ENCODE data around the gene GYG2. TPM values are rescaled to one million over a fixed set of nuclear protein-coding genes. Genes with fewer than 3 reads are reported as not detected.

The GYG2 gene
- total and polyA plus RNA-seq, 8 donors = 1.5 to 15.3 (median 13.9) TPM

DNA sequence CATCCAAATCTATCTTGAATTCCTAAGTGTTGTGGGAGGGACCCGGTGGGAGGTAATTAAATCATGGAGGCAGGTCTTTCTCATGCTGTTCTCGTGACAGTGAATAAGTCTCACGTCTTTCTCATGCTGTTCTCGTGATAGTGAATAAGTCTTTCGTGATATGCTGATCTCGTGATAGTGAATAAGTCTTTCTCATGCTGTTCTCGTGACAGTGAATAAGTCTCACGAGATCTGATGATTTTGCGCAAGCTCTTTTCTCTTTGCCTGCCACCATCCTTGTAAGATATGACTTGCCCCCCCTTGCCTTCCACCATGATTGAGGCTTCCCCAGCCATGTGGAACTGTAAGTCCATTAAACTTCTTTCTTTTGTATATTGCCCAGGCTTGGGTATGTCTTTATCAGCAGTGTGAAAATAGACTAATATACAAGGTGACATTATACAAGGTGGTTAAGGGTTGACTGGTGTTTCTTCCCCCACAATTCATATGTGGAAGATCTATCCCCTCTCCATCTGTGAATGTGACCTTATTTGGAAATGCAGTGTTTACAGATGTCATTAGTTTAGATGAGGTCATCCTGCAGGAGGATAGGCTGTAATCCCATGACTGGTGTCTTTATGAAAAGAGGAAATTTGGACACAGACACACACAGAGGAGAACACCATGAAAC, 72.8 kb downstream of the GYG2 start:
- Histone ChIP-seq H3K27me3 (no peaks in the 10 kb centered on the region), H3K9me3 (no peaks in the 10 kb centered on the region), H3K27ac (no peak overlapping the region), H3K36me3 (no peaks in the 10 kb centered on the region), H3K4me1 (peaks cover 0 to 7% of the 10 kb centered on the region in 2 donors), H3K4me3 (no peak overlapping the region)
- TF ChIP-seq, protein P1, sequence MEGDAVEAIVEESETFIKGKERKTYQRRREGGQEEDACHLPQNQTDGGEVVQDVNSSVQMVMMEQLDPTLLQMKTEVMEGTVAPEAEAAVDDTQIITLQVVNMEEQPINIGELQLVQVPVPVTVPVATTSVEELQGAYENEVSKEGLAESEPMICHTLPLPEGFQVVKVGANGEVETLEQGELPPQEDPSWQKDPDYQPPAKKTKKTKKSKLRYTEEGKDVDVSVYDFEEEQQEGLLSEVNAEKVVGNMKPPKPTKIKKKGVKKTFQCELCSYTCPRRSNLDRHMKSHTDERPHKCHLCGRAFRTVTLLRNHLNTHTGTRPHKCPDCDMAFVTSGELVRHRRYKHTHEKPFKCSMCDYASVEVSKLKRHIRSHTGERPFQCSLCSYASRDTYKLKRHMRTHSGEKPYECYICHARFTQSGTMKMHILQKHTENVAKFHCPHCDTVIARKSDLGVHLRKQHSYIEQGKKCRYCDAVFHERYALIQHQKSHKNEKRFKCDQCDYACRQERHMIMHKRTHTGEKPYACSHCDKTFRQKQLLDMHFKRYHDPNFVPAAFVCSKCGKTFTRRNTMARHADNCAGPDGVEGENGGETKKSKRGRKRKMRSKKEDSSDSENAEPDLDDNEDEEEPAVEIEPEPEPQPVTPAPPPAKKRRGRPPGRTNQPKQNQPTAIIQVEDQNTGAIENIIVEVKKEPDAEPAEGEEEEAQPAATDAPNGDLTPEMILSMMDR (IDR thresholded peaks at IDR 0.05) = no peak
- no peak for ATAC-seq
- DNase-seq = no peak
- intact Hi-C loops (cut with DNase I) = no loop called here

GRCh38 chrX:2902841-2903240, 74.1 kb downstream of the GYG2 start:
- H3K9me3 ChIP-seq = no peaks in the 10 kb centered on the region
- peaks cover 0 to 8% of the 10 kb centered on the region in 2 donors for H3K36me3 ChIP-seq
- DNase-seq = no peak
- no peaks in the 10 kb centered on the region for H3K27me3 ChIP-seq
- no peak overlapping the region for H3K4me3 ChIP-seq
- H3K27ac ChIP-seq = no peak overlapping the region
- intact Hi-C loops (cut with DNase I) = no loop called here
- TF ChIP-seq, protein P1 (IDR thresholded peaks at IDR 0.05) = no peak
- H3K4me1 ChIP-seq = no peaks in the 10 kb centered on the region
- no peak for ATAC-seq

DNA sequence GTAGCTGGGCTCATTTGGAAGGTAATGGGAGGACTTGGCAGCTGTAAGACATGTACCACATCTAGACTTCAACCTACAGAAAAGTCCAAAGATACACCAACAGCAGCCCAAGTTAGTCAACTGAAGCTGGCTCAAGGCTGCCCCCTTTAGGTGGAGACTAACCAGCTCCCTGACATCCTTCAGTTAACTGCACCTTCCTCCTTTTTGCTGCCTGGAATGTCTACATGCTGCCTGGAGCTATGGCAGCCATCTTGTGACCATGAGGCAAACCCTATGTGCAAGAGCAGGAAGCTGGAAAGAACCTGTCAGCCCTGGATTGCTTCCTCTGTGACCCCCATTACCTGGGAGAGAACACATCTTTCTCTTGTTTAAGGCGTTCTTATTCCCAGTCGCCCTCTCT, 74.6 kb downstream of the GYG2 start:
- intact Hi-C loops (cut with DNase I) = no loop called here
- Histone ChIP-seq H3K27me3 (no peaks in the 10 kb centered on the region), H3K4me3 (no peak overlapping the region), H3K27ac (no peak overlapping the region), H3K4me1 (no peaks in the 10 kb centered on the region), H3K36me3 (peaks cover 0 to 10% of the 10 kb centered on the region in 2 donors), H3K9me3 (no peaks in the 10 kb centered on the region)
- TF ChIP-seq, protein P1 (IDR thresholded peaks at IDR 0.05) = no peak
- ATAC-seq (no peak), DNase-seq (no peak)

GRCh38 chrX:2907295-2907694, 78.6 kb downstream of the GYG2 start:
- no peak overlapping the region for H3K27ac ChIP-seq
- no peak overlapping the region for H3K4me3 ChIP-seq
- no peaks in the 10 kb centered on the region for H3K27me3 ChIP-seq
- intact Hi-C loops (cut with DNase I) = no loop called here
- peaks cover 0 to 10% of the 10 kb centered on the region in 2 donors for H3K36me3 ChIP-seq
- no peak for ATAC-seq
- H3K4me1 ChIP-seq = no peaks in the 10 kb centered on the region
- TF ChIP-seq, protein P1 (IDR thresholded peaks at IDR 0.05) = no peak
- H3K9me3 ChIP-seq = no peaks in the 10 kb centered on the region
- DNase-seq = no peak

GRCh38 chrX:2908125-2908685, 79.5 kb downstream of the GYG2 start:
- TF ChIP-seq, protein P1 (IDR thresholded peaks at IDR 0.05) = no peak
- H3K27me3 ChIP-seq = no peaks in the 10 kb centered on the region
- H3K9me3 ChIP-seq = no peaks in the 10 kb centered on the region
- intact Hi-C loops (cut with DNase I) = no loop called here
- ATAC-seq (no peak), DNase-seq (no peak)
- no peaks in the 10 kb centered on the region for H3K4me1 ChIP-seq
- H3K27ac ChIP-seq = no peak overlapping the region
- no peak overlapping the region for H3K4me3 ChIP-seq
- H3K36me3 ChIP-seq = peaks cover 0 to 10% of the 10 kb centered on the region in 2 donors

All from left lung (tissue), 10 donors.